Vagina (tissue), 2 donors: ENCODE results near the gene LRRC1.

Experiments
- CTCF ChIP-seq, 3 experiments: fragments of 450-650 bp in 2 of 3; fragments of 200-600 bp in 1 of 3; sonication (generic) in 1 of 3; IDR thresholded peaks; one replicate each; pipeline ENCODE4 v1.5.1; 2017 to 2019; ENCODE audit warnings: antibody characterized with exemption in 3 of 3, mild to moderate bottlenecking in 2 of 3, moderate library complexity in 2 of 3
- POLR2A ChIP-seq, 2 donors: fragments of 450-650 bp; IDR thresholded peaks; one replicate each; pipeline ENCODE4 v1.6.1; 2017; ENCODE audit warnings: antibody characterized with exemption in 2 of 2, mild to moderate bottlenecking in 2 of 2, moderate library complexity in 2 of 2
- POLR2AphosphoS5 ChIP-seq, 2 donors: sonication (generic); formaldehyde crosslinking; IDR thresholded peaks; one replicate each; pipeline ENCODE4 v1.9.0; 2017; ENCODE audit warnings: antibody characterized with exemption in 2 of 2, mild to moderate bottlenecking in 2 of 2, low read depth in 1 of 2; ENCODE audit not compliant: insufficient read depth in 1 of 2

- TF ChIP-seq CTCF (IDR thresholded peaks at IDR 0.05), result no peak
- TF ChIP-seq POLR2AphosphoS5 (IDR thresholded peaks at IDR 0.05; ENCODE audit: insufficient read depth in 1 of 2, low read depth in 1 of 2), result no peak
- no peak for TF ChIP-seq POLR2A (IDR thresholded peaks at IDR 0.05)
Observed at GRCh38 chr6:53903357-53903756, 108.6 kb downstream of the LRRC1 start.
